HepG2 (cell line): ENCODE data around the gene FMN2. TPM values are rescaled to one million over a fixed set of nuclear protein-coding genes. Genes with fewer than 3 reads are reported as not detected.

Experiments used
- ATAC-seq: fragments of 200-7000 bp; cut with Tn5 transposase; 3 replicates; pipeline ENCODE4 v1.9.1; 2020; ENCODE audit warnings: mild to moderate bottlenecking, moderate library complexity
- BruUV-seq: library from RNA; stranded (reverse); fragments of 400-500 nt; replicated peaks from 2 replicates; lab custom pipeline; 2021; lab: Mats Ljungman, UMichigan
- CTCF ChIA-PET: fragments of 300-600 bp; formaldehyde crosslinking; extraction: SDS; loops from one replicate; lab custom pipeline; 2021; ENCODE audit warnings: low total read pairs, inconsistent platforms, low intra/inter-chr PET ratio; lab: Yijun Ruan, JAX
- POLR2A ChIA-PET: fragments of 350-600 bp; sonication (Branson Sonifier 250); formaldehyde crosslinking; loops from one replicate; lab custom pipeline; 2020; ENCODE audit warnings: antibody characterized with exemption, inconsistent platforms; lab: Yijun Ruan, JAX
- DNase-seq: peaks from one replicate; pipeline ENCODE4 v3.0.0-alpha.2; 2015; ENCODE audit warnings: low spot score
- FAIRE-seq: peaks from 3 replicates; lab custom pipeline; 2011; peaks lifted over from hg19 to GRCh38; lab: Jason Lieb, UNC
- H2AFZ ChIP-seq: one replicate; pipeline ENCODE4 v1.6.1; 2011; ENCODE audit warnings: low read length, inconsistent platforms
- H3K27ac ChIP-seq: fragments of 300-600 bp; 3 replicates; pipeline ENCODE4 v1.8.0; 2011; ENCODE audit warnings: mixed run types, mild to moderate bottlenecking, mixed read lengths, low read length, inconsistent platforms; ENCODE audit not compliant: insufficient read depth; ENCODE audit errors: extremely low read length
- H3K27me3 ChIP-seq, 2 experiments: fragments of 200-600 bp in 1 of 2; 2 replicates in 1 of 2; 3 replicates in 1 of 2; pipeline versions ENCODE4 v1.6.0 to v1.8.0; 2011; ENCODE audit warnings: low read length in 2 of 2, mild to moderate bottlenecking in 2 of 2, moderate library complexity in 2 of 2, inconsistent platforms in 1 of 2; ENCODE audit not compliant: insufficient read depth in 2 of 2, control insufficient read depth in 1 of 2
- H3K36me3 ChIP-seq, 2 experiments: fragments of 200-600 bp in 1 of 2; replicated peaks in 1 of 2; 2 replicates in 1 of 2; 3 replicates in 1 of 2; pipeline versions ENCODE4 v1.5.1 to v1.8.0; 2011; ENCODE audit warnings: low read length in 2 of 2, inconsistent platforms in 1 of 2; ENCODE audit not compliant: insufficient read depth in 2 of 2, control insufficient read depth in 1 of 2
- H3K4me1 ChIP-seq: 2 replicates; pipeline ENCODE4 v1.5.1; 2012; ENCODE audit warnings: low read length, inconsistent platforms; ENCODE audit not compliant: insufficient read depth
- H3K4me2 ChIP-seq: 2 replicates; pipeline ENCODE4 v1.6.0; 2011; ENCODE audit warnings: low read depth, low read length, inconsistent platforms
- H3K4me3 ChIP-seq, 3 experiments: fragments of 200-600 bp in 1 of 3; sonication (generic), shearing (Covaris generic) in 1 of 3; replicated peaks in 1 of 3; 2 replicates each; pipeline ENCODE4 v1.5.1; 2011 to 2016; ENCODE audit warnings: low read length in 3 of 3, inconsistent platforms in 2 of 3, low read depth in 2 of 3, mild to moderate bottlenecking in 2 of 3, control low read depth in 1 of 3, mixed read lengths in 1 of 3; ENCODE audit not compliant: insufficient read depth in 1 of 3
- H3K79me2 ChIP-seq: one replicate; pipeline ENCODE4 v1.6.1; 2011; ENCODE audit warnings: low read length, inconsistent platforms; ENCODE audit not compliant: insufficient read depth
- H3K9ac ChIP-seq: 2 replicates; pipeline ENCODE4 v1.6.0; 2011; ENCODE audit warnings: mild to moderate bottlenecking, low read depth, low read length, inconsistent platforms; ENCODE audit not compliant: insufficient read depth
- H3K9me3 ChIP-seq: 2 replicates; pipeline ENCODE4 v1.5.1; 2012; ENCODE audit warnings: mild to moderate bottlenecking, low read length
- H4K20me1 ChIP-seq: 2 replicates; pipeline ENCODE4 v1.6.0; 2011; ENCODE audit warnings: inconsistent platforms, mild to moderate bottlenecking, low read length, moderate library complexity; ENCODE audit not compliant: insufficient read depth
- ATF1 ChIP-seq: IDR thresholded peaks from 2 replicates; pipeline ENCODE4 v1.6.1; 2016; ENCODE audit warnings: mild to moderate bottlenecking, control low read depth
- KLF16 ChIP-seq, 2 experiments: sonication (generic) in 1 of 2; formaldehyde crosslinking in 1 of 2; IDR thresholded peaks; 2 replicates each; pipeline versions ENCODE4 v1.6.1 to v1.8.0; 2016 to 2023; ENCODE audit warnings: missing genetic modification reagents in 2 of 2, missing compliant biosample characterization in 1 of 2
- MIER2 ChIP-seq: IDR thresholded peaks from 2 replicates; pipeline ENCODE4 v1.6.1; 2016; ENCODE audit warnings: missing biosample characterization, missing genetic modification reagents
- PHF21A ChIP-seq: sonication (generic); formaldehyde crosslinking; IDR thresholded peaks from 2 replicates; pipeline ENCODE4 v1.5.0; 2020; ENCODE audit warnings: mild to moderate bottlenecking, missing genetic modification reagents
- TAF1 ChIP-seq: sonication (generic); formaldehyde crosslinking; IDR thresholded peaks from 2 replicates; pipeline ENCODE4 v1.4.0; 2020; ENCODE audit warnings: missing genetic modification reagents
- XBP1 ChIP-seq: sonication (generic); formaldehyde crosslinking; IDR thresholded peaks from 2 replicates; pipeline ENCODE4 v1.5.0; 2020; ENCODE audit warnings: missing genetic modification reagents
- ZBTB40 ChIP-seq, 2 experiments: fragments of 450-650 bp in 1 of 2; sonication (generic) in 1 of 2; formaldehyde crosslinking in 1 of 2; IDR thresholded peaks; 2 replicates each; pipeline versions ENCODE4 v1.6.1 to v1.8.0; 2016 to 2022; ENCODE audit warnings: antibody characterized with exemption in 1 of 2, mild to moderate bottlenecking in 1 of 2, missing genetic modification reagents in 1 of 2
- ZMAT5 ChIP-seq: sonication (generic); formaldehyde crosslinking; IDR thresholded peaks from 2 replicates; pipeline ENCODE4 v1.5.0; 2020; ENCODE audit warnings: mild to moderate bottlenecking, low read depth, missing genetic modification reagents, borderline replicate concordance
- ZSCAN5A ChIP-seq: sonication (generic); formaldehyde crosslinking; IDR thresholded peaks from 2 replicates; pipeline ENCODE4 v1.8.0; 2022; ENCODE audit warnings: mild to moderate bottlenecking, missing genetic modification reagents, borderline replicate concordance
- WGBS: methylation state at CpG from one replicate; pipeline ENCODE4 v1.1.6; 2017; ENCODE audit warnings: low lambda C conversion rate; 5-methylcytosine and 5-hydroxymethylcytosine counted together
- in situ Hi-C: cut with HindIII; loops from 2 replicates; pipeline ENCODE4 v1.10.0; 2017; ENCODE audit warnings: low pct_unique_long_range_greater_than_20kb; ENCODE audit not compliant: extremely low pct_ligation_motif_present
- intact Hi-C: fragments of 100-400 bp; cut with micrococcal nuclease; formaldehyde crosslinking; loops from one replicate; pipeline ENCODE4 v1.10.0; 2022; ENCODE audit not compliant: unreplicated experiment
- polyA plus RNA-seq, 8 experiments: library from polyadenylated mRNA; depleted of rRNA in 3 of 8; stranded (reverse) in 7 of 8; unstranded in 1 of 8; fragments of >200 nt; fragmentation: Illumina TruSeq in 4 of 8; extraction: Trizol in 4 of 8; gene quantifications; 2 replicates each; pipeline versions ENCODE4 v1.2.1 to v1.2.3, GENCODE V29; 2011 to 2016; ENCODE audit warnings: low read depth in 4 of 8, missing spikeins in 1 of 8, mixed read lengths in 1 of 8; ENCODE audit not compliant: insufficient read depth in 1 of 8
- total RNA-seq, 5 experiments: library from RNA; depleted of rRNA; stranded (reverse); fragments of >200 nt; fragmentation: Illumina TruSeq; extraction: Trizol; gene quantifications; 2 replicates each; pipeline ENCODE4 v1.2.3, GENCODE V29; 2016; ENCODE audit warnings: low read depth in 1 of 5
- TF ChIP-seq, protein P1 (sequence below): IDR thresholded peaks from 2 replicates; pipeline ENCODE4 v1.6.1; 2016; ENCODE audit warnings: low read depth

Gene FMN2
- total and polyA plus RNA-seq, 2 of the 13 experiments (the other 11 are each of a cell fraction or from before 2014, with no cell fraction given): not detected

DNA sequence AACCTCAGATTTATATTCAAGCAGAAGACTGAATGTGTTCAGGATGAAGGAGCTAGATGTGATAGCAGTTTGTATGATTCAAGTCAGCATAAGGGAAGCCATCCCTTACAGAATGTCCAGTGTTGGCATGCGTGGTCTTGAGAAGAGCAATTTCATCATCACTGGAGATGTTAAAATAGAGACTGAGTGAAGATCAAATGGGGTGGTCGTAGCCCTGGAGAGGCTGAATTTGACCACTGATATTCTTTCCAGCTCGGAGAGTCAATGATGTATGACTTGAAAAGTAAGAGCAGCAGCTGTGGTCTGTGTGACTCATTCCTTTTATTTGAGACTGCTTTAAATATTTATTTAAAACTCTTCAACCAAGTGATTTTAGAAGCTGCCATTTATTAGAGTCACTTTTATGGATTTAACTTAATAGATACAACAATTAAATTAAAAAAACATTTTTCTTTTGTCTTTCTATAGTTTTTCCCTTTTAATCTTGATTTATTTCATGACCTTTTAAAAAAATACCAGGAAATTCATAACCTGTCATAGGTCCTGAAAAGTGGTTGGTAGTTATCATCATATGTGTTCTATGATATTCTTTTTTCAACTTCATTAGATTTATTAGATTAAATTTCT lies 15.5 kb downstream of the FMN2 start:
- no TSS peak for BruUV-seq
- TF ChIP-seq PHF21A: no peak
- no peak for TF ChIP-seq ZBTB40 (IDR thresholded peaks at IDR 0.05)
- TF ChIP-seq ZBTB40 (CRISPR knock-in tag; IDR thresholded peaks at IDR 0.05): no peak
- no peak for TF ChIP-seq ZSCAN5A (CRISPR knock-in tag)
- no peak for TF ChIP-seq TAF1 (CRISPR knock-in tag)
- TF ChIP-seq ZMAT5 (CRISPR knock-in tag): no peak
- no peak for TF ChIP-seq MIER2 (CRISPR knock-in tag)
- TF ChIP-seq, protein P1, sequence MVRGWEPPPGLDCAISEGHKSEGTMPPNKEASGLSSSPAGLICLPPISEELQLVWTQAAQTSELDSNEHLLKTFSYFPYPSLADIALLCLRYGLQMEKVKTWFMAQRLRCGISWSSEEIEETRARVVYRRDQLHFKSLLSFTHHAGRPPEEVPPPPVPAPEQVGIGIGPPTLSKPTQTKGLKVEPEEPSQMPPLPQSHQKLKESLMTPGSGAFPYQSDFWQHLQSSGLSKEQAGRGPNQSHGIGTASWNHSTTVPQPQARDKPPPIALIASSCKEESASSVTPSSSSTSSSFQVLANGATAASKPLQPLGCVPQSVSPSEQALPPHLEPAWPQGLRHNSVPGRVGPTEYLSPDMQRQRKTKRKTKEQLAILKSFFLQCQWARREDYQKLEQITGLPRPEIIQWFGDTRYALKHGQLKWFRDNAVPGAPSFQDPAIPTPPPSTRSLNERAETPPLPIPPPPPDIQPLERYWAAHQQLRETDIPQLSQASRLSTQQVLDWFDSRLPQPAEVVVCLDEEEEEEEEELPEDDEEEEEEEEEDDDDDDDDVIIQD (CRISPR knock-in tag): no peak
- no peak for TF ChIP-seq ATF1
- no peak for TF ChIP-seq KLF16 (CRISPR knock-in tag; IDR thresholded peaks at IDR 0.05)
- TF ChIP-seq XBP1 (CRISPR knock-in tag): no peak

More for the DNA sequence above, 15.5 kb downstream of the FMN2 start:
- H3K36me3 ChIP-seq: no peaks in the 10 kb centered on the region
- ChIA-PET CTCF (no interaction called here), POLR2A (no interaction called here)
- in situ Hi-C loops: no loop called here
- WGBS: 6% methylated on average over 3 of the region's 3 CpGs
- no peaks in the 10 kb centered on the region for H3K4me1 ChIP-seq
- no peak overlapping the region for H3K4me3 ChIP-seq
- H3K27me3 ChIP-seq: no peaks in the 10 kb centered on the region; a peak in 1 of 5 replicates
- H3K9me3 ChIP-seq: no peaks in the 10 kb centered on the region
- FAIRE-seq (no peak), ATAC-seq (no peak), DNase-seq (no peak)
- intact Hi-C loops: no loop called here
- no peak overlapping the region for H3K27ac ChIP-seq
- no peak overlapping the region for H2AFZ ChIP-seq
- no peaks in the 10 kb centered on the region for H4K20me1 ChIP-seq
- H3K79me2 ChIP-seq: no peaks in the 10 kb centered on the region
- H3K9ac ChIP-seq: no peak overlapping the region
- no peak overlapping the region for H3K4me2 ChIP-seq
